DOHH2 (cell line): Measurements from ENCODE around the gene NKX2-4.

Experiments used
- H3F3A ChIP-seq: fragments of 200-600 bp; sonication (generic), shearing (Covaris generic); 2 replicates; pipeline ENCODE4 v1.6.0; 2016; ENCODE audit warnings: antibody characterized with exemption, mild to moderate bottlenecking; ENCODE audit not compliant: control insufficient read depth, insufficient read depth
- H3K27ac ChIP-seq: fragments of 200-600 bp; sonication (generic); 2 replicates; pipeline ENCODE4 v1.5.1; 2014; ENCODE audit warnings: low read depth, mild to moderate bottlenecking, low read length, moderate library complexity
- H3K27me3 ChIP-seq: fragments of 200-600 bp; sonication (generic); 2 replicates; pipeline ENCODE4 v1.6.1; 2014; ENCODE audit warnings: mild to moderate bottlenecking, low read length, mixed read lengths; ENCODE audit not compliant: control insufficient read depth
- H3K36me3 ChIP-seq: fragments of 200-600 bp; sonication (generic); 2 replicates; pipeline ENCODE4 v1.6.1; 2014; ENCODE audit warnings: mild to moderate bottlenecking, low read length, moderate library complexity, mixed read lengths; ENCODE audit not compliant: control insufficient read depth
- H3K4me1 ChIP-seq: fragments of 200-600 bp; sonication (generic); 2 replicates; pipeline ENCODE4 v1.6.1; 2014; ENCODE audit warnings: mild to moderate bottlenecking, low read length, mixed read lengths; ENCODE audit not compliant: control insufficient read depth
- H3K4me2 ChIP-seq: fragments of 200-600 bp; sonication (generic); 2 replicates; pipeline ENCODE4 v1.6.0; 2014; ENCODE audit warnings: mild to moderate bottlenecking, low read length, moderate library complexity
- H3K4me3 ChIP-seq: fragments of 200-600 bp; sonication (generic); 2 replicates; pipeline ENCODE4 v1.5.1; 2014; ENCODE audit warnings: mild to moderate bottlenecking, low read length, mixed read lengths
- H3K79me2 ChIP-seq: fragments of 200-600 bp; sonication (generic); 2 replicates; pipeline ENCODE4 v1.6.1; 2014; ENCODE audit warnings: mild to moderate bottlenecking, low read length, mixed read lengths; ENCODE audit not compliant: control insufficient read depth
- H3K9me2 ChIP-seq: fragments of 200-600 bp; sonication (generic); replicated peaks from 2 replicates; pipeline ENCODE4 v1.6.1; 2014; ENCODE audit warnings: mild to moderate bottlenecking, low read length, mixed read lengths; ENCODE audit not compliant: control insufficient read depth
- H3K9me3 ChIP-seq: fragments of 200-600 bp; sonication (generic); 2 replicates; pipeline ENCODE4 v1.6.1; 2014; ENCODE audit warnings: antibody characterized with exemption, low read length, mixed read lengths; ENCODE audit not compliant: control insufficient read depth, insufficient read depth
- H4K20me1 ChIP-seq: fragments of 200-600 bp; sonication (generic); 2 replicates; pipeline ENCODE4 v1.6.0; 2014; ENCODE audit warnings: low read depth, mild to moderate bottlenecking, antibody characterized with exemption, low read length, moderate library complexity; ENCODE audit not compliant: control insufficient read depth, insufficient read depth
- EZH2phosphoT487 ChIP-seq: fragments of 200-600 bp; sonication (generic); IDR thresholded peaks from 2 replicates; pipeline ENCODE4 v1.6.1; 2017; ENCODE audit warnings: borderline replicate concordance, mild to moderate bottlenecking, antibody characterized with exemption, low read length, moderate library complexity, mixed read lengths
- TF ChIP-seq, protein P1 (sequence below): fragments of 200-600 bp; sonication (generic); IDR thresholded peaks from one replicate; pipeline ENCODE4 v1.5.1; 2014; ENCODE audit warnings: antibody characterized with exemption, mild to moderate bottlenecking, low read depth, low read length; ENCODE audit not compliant: poor library complexity, severe bottlenecking

NKX2-4 gene

DNA sequence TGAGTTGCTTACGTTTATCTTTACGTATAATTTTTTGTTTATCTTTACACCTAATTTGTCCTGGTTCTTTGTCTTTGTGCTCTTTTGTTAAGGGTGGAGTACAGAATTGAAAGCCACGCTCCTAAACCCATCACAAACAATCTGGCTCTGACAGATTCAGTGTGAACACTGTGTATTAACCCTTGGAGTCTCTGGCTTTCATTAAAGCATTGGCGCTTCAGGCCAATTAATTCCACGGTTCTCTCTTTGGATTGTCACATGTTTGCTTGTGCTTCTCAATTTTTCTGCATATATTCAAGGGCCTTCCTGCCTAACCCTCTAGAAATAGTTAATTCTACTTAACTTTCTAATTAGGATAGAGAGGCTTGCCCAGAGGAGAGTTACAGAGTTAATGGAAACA, 38.6 kb downstream of the NKX2-4 start:
- Histone ChIP-seq H3F3A (no peaks in the 10 kb centered on the region; the same call in 1 of the 2 replicates), H3K27me3 (no peaks in the 10 kb centered on the region), H3K27ac (no peak overlapping the region), H3K79me2 (no peaks in the 10 kb centered on the region), H3K9me3 (no peaks in the 10 kb centered on the region), H3K4me2 (no peak overlapping the region), H4K20me1 (no peaks in the 10 kb centered on the region), H3K4me3 (no peak overlapping the region), H3K9me2 (no peaks in the 10 kb centered on the region), H3K4me1 (no peaks in the 10 kb centered on the region), H3K36me3 (peaks cover 81% of the 10 kb centered on the region)
- no peak for TF ChIP-seq EZH2phosphoT487
- TF ChIP-seq, protein P1, sequence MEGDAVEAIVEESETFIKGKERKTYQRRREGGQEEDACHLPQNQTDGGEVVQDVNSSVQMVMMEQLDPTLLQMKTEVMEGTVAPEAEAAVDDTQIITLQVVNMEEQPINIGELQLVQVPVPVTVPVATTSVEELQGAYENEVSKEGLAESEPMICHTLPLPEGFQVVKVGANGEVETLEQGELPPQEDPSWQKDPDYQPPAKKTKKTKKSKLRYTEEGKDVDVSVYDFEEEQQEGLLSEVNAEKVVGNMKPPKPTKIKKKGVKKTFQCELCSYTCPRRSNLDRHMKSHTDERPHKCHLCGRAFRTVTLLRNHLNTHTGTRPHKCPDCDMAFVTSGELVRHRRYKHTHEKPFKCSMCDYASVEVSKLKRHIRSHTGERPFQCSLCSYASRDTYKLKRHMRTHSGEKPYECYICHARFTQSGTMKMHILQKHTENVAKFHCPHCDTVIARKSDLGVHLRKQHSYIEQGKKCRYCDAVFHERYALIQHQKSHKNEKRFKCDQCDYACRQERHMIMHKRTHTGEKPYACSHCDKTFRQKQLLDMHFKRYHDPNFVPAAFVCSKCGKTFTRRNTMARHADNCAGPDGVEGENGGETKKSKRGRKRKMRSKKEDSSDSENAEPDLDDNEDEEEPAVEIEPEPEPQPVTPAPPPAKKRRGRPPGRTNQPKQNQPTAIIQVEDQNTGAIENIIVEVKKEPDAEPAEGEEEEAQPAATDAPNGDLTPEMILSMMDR, result no peak

DNA sequence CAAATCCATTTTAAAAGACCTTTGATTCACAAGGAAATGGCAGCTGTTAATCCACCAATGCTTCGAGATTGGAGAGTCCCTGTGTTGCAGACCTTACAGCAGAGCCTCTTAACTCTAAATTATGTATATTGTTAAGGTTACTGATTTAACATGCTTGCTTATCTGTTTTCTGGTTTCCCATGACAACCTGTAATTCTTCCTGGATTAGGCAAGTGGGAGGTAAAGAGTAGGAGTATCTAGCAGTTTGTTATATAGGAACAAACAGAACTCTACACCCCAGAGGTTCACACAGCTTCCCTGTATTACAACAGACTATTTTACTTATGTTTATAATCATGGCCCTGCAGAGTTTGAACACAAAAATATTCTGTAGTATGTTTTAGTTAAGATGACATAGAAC, 39.5 kb downstream of the NKX2-4 start:
- no peaks in the 10 kb centered on the region for H3K79me2 ChIP-seq
- no peaks in the 10 kb centered on the region; the same call in 1 of the 2 replicates for H3F3A ChIP-seq
- H3K4me1 ChIP-seq, result no peaks in the 10 kb centered on the region
- H3K4me2 ChIP-seq, result no peak overlapping the region
- no peaks in the 10 kb centered on the region for H4K20me1 ChIP-seq
- no peak overlapping the region for H3K4me3 ChIP-seq
- H3K9me2 ChIP-seq, result no peaks in the 10 kb centered on the region
- H3K27ac ChIP-seq, result no peak overlapping the region
- H3K9me3 ChIP-seq, result no peaks in the 10 kb centered on the region
- H3K27me3 ChIP-seq, result no peaks in the 10 kb centered on the region
- peaks cover 78% of the 10 kb centered on the region for H3K36me3 ChIP-seq
- TF ChIP-seq, protein P1, result no peak

DNA sequence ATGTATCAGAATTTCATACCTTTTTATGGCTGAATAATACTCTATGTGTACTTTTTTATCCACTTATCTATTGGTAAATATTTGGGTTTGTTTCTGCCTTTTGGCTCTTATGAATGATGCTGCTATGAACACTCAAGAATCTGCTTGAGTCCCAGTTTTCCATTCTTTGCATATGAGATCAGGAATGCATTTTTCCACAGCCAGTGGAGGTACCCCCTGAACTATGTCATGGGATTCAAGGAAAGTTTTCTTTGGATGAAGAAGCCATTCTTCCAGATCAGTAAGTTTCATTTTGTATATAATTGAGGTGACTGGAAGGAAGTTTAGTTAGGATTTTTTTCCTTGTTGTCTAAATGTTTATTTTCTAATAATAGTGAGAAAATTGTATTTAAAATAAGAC, 40.9 kb downstream of the NKX2-4 start:
- Histone ChIP-seq H3K27me3 (no peaks in the 10 kb centered on the region), H4K20me1 (no peaks in the 10 kb centered on the region), H3K4me2 (no peak overlapping the region), H3K27ac (no peak overlapping the region), H3F3A (no peaks in the 10 kb centered on the region; the same call in 1 of the 2 replicates), H3K36me3 (peaks cover 66% of the 10 kb centered on the region), H3K4me3 (no peak overlapping the region), H3K9me2 (no peaks in the 10 kb centered on the region), H3K79me2 (no peaks in the 10 kb centered on the region), H3K9me3 (no peaks in the 10 kb centered on the region), H3K4me1 (no peaks in the 10 kb centered on the region)
- TF ChIP-seq EZH2phosphoT487, result no peak
- TF ChIP-seq, protein P1, result no peak

DNA sequence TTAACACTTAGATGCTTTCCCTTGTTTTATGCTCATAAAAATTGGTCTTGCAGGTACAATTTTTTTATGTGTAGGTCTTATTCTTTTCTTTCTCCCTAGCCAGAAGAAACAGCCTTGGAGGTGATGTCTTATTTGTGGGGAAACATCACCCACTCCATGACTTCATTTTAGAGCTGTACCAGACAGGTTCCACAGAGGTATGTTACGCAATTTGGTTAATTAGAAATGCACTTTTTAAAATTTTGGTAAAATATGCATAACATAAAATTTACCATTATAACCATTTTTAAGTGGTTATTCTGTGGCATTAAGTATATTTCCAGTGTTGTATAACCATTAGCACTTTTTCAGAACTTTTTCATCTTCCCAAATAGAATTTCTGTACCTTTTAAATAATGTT, 41.3 kb downstream of the NKX2-4 start:
- no peaks in the 10 kb centered on the region for H3K9me3 ChIP-seq
- H3K4me3 ChIP-seq, result no peak overlapping the region
- no peaks in the 10 kb centered on the region for H3K9me2 ChIP-seq
- H3K27me3 ChIP-seq, result no peaks in the 10 kb centered on the region
- no peaks in the 10 kb centered on the region for H4K20me1 ChIP-seq
- no peaks in the 10 kb centered on the region for H3K79me2 ChIP-seq
- TF ChIP-seq, protein P1, result no peak
- TF ChIP-seq EZH2phosphoT487, result no peak
- no peak overlapping the region for H3K4me2 ChIP-seq
- H3K36me3 ChIP-seq, result peaks cover 62% of the 10 kb centered on the region
- H3F3A ChIP-seq, result no peaks in the 10 kb centered on the region; the same call in 1 of the 2 replicates
- no peak overlapping the region for H3K27ac ChIP-seq
- H3K4me1 ChIP-seq, result no peaks in the 10 kb centered on the region
